NCI-H2107 treated with DMSO at 0.1 percent for 48 hours (cell line): ENCODE measurements around the gene SFXN1.

Experiments
- DNase-seq: peaks from one replicate; lab custom pipeline; 2025; ENCODE audit not compliant: unreplicated experiment; lab: John Stamatoyannopoulos, UW

Gene SFXN1

DNA sequence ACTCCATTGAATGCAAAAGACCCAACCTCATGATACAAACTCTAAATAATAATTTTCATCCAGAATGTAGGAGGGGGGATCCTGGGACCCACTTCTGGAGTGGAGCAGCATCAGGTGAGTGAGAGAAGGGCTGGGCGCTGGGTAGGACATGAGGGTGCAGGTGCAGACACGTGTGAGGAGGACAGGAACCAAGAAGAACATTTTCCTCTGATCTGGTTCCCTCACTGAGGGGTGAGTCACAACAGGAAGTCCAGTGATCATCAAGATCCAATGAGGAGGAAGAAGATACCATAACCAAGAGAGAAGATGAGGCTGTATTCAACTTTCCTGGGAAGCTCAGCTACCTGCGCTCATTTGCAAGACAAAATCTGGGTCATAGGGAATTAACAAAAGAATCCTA is 57.4 kb downstream of the SFXN1 start:
- DNase-seq = no peak

GRCh38 chr5:175538576-175538975 is 60.2 kb downstream of the SFXN1 start:
- no peak for DNase-seq

DNA sequence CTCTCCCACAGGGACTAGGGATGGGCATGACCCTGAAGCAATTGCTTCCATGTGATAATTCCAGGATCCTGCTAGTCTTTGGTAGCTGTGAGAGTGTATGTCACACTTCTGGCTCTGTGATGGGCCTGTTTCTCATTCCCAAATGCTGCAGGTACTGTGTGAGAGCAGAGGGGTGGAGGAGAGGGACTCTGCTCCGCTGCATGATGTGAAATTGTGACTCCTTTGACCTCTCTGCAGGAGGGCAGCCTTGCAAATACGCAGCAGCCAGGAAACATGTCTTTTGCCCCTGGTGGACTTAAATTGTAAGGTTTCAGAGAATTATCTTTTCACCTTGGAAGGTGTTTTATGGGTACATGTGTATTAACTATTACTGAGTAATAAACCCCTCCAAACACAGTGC is 61.6 kb downstream of the SFXN1 start:
- no peak for DNase-seq

GRCh38 chr5:175541264-175541663 is 62.9 kb downstream of the SFXN1 start:
- DNase-seq = no peak

DNA sequence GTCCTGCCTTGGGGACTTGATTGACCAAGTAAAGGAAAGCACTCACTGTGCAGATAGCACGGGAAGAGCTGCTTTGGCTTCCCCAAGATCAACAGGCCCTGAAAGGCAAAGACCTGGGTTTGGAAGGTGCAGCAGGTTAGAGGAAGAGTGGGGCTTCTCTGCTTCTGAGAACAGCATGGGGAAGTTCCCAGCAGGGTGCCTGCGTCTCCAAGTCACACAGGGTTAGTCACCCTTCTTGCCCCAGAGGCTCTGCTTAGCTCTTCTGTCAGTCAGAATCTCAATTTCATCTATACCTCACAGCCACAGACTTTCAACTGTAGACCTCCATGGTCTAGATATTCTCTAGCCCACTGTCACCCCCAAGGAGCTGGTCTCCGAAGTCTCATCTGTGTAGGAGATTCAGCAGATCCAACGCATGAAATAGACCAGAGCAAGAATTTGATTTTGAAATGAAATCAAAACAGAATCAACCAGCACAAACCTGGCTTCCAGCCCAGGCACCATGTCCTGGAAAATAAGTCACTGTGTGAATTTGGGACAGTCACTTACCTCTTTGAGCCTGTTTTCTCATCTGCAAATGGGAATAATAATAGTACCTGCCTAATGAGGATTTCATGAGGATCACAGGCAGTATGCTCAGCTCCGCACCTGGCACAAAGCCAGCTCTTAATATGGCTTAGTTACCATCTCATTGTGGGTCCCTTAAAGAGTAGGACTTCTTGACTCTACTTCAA is 64.0 kb downstream of the SFXN1 start:
- no peak for DNase-seq

GRCh38 chr5:175542966-175543235 is 64.5 kb downstream of the SFXN1 start:
- no peak for DNase-seq

- DNase-seq = no peak
Observed at GRCh38 chr5:175544108-175544511, 65.8 kb downstream of the SFXN1 start.

DNA sequence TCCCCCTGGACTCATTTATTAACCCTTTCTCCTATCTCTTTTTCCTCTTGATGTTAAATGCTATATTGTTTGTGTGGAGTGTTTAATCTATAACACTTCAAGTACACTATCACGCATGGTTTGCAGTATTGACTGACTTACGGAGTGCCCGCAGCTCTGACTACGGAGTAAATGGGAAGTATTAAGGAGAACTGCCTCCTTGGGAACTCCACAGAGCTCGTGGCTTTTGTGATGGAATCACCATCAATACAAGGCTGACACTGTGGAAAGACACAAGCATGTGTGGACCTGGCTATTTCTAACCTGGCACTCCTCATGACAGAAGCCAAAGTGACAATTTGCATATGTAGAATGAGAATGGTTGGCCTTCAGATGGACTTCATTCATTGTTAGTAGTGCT is 66.2 kb downstream of the SFXN1 start:
- DNase-seq = no peak

DNA sequence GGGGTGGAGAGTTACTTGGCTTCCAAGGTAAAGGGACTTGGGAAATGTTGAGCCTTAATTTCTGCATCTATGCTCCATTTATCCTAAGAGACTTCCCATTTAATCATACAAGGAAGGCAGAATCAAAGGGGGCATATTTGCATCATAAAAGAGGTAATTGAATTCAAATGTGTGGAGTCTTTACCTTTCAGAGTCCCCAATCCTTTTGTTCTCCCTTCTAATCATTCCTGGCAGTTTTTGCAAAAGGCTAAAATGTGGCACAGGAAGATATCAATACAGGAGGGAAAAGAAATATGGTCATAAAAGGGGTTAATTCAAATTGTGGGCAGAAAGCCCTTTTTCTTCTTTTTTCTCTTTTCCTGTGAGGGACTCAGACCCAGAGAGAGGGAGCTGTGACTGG is 69.5 kb downstream of the SFXN1 start:
- DNase-seq = no peak

DNA sequence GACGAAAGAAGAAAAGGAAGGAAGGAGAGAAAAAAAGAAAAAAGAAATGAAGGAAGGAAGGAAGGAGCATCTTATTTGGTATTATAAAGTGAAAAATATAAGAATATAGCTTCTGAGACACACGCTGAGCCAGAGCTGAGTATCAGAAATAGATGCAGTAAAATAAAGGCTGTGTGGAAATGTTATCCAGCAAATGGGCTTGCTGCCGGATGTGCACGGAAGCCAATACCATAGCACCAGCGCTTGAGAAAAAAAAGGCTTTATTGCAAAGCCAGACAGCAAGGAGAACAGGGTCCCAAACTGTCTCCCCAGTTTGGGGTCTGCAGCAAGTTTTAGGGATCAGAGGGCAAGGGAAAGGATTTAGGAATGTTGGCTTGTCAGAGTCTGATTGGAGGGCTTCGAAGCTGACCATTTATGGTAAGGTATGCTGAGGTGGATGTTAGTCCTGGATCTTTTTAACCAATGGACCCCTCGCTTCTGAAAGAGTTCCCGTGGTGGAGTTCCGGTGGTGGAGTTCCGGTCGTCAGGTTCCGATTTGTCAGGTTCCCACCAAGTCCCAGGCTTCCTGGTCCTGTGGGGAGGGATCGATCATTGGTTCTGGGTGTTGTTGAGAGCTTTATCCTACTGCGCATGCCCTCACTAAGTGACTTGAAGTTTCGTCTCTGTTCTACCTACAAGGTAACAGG is 70.4 kb downstream of the SFXN1 start:
- DNase-seq = no peak

GRCh38 chr5:175550055-175550805 is 71.9 kb downstream of the SFXN1 start:
- DNase-seq = no peak

DNA sequence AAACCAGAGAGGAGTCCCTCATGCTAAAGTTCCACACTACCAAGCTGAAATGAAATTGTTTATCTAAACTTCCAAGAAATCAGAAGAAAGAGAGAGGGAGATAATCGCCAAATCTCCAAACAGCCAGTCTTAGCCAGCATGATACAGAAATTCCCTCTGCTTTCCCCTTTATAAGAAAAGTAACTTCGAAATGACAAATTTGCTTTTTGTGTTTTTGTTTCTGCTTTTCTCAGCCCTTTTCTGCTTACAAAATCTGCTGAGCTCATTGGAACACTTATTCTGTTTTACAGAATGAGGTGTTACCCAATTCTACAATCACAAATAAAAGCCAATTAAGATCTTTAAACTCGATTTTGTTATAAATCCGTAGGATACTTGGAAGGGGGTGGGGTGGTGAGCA is 72.9 kb downstream of the SFXN1 start:
- no peak for DNase-seq

- DNase-seq = no peak
Observed at GRCh38 chr5:175554296-175554695, 75.9 kb downstream of the SFXN1 start.

DNA sequence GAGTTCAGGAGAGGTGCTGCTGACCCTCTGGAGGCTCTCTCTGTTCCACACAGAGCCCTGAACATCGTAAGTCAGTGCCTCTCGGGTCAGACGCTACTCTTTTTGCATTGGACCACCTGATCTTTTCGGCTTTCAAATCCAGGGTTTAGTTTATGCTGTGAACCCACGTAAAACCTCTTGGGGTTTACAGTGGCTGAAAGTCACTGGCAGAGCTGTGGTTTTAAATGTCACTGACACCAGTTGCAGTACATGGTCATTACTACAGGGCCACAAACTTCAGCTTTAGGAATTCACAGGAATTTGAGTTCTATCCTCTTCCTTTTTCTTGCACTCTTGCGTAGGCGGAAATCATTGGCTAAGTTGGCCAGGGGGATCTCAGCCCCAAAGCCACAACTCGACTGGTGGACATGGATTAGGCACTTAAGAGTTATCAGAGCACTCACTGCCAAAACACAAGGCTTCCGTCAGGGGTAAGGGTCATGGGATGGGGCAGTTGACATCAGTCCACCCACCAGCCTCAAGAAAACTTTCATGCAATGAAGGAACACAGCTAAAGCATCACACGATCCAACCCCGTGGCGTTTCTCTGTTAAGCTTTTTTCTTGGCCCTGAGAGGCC is 76.9 kb downstream of the SFXN1 start:
- DNase-seq = no peak

DNA sequence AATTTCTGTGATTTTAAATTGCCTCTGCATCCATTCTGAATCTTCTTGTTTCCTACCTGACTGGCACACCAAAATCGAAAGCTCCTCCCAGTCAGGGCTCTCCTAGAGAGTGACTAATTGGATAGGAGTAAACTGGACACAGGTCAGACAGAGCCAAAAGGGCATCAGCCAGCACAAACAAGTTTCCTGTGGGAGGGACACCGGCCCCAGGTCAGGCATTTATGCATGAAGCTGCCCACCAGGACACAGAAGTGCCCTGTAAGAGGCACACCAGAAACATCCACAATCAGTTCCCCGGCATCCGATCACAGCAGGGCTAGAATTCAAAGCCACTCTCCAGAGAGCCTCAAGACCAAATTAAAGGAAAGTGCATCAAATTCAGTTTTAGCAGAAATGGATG is 78.4 kb downstream of the SFXN1 start:
- DNase-seq = no peak

GRCh38 chr5:175557778-175558177 is 79.4 kb downstream of the SFXN1 start:
- no peak for DNase-seq

DNA sequence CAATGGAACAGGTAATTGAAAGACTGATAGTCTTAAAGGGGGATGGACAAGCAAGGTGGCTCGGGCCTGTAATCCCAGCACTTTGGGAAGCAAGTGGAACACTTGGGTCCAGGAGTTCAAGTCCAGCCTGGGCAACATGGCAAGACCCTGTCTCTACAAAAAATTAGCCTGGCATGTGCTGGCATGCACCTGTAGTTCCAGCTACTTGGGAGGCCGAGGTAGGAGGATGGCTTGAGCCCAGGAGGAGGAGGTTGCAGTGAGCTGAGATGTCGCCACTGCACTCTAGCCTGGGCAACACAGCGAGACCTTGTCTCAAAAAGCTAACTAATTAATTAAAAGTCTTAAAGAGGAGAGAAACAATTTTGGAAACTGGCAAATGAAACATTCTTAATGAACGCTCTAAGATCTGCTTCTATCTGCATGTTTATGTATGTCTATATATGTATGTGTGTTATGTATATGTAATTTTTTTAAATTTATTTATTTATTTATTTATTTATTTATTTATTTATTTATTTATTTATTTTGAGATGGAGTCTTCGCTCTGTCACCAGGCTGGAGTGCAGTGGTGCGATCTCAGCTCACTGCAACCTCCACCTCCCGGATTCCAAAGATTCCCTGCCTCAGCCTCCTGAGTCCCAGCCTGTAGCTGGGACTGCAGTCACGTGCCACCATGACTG is 80.6 kb downstream of the SFXN1 start:
- DNase-seq = no peak

- DNase-seq = no peak
Observed at GRCh38 chr5:175560011-175560410, 81.7 kb downstream of the SFXN1 start.

- no peak for DNase-seq
Observed at GRCh38 chr5:175561085-175561484, 82.7 kb downstream of the SFXN1 start.

DNA sequence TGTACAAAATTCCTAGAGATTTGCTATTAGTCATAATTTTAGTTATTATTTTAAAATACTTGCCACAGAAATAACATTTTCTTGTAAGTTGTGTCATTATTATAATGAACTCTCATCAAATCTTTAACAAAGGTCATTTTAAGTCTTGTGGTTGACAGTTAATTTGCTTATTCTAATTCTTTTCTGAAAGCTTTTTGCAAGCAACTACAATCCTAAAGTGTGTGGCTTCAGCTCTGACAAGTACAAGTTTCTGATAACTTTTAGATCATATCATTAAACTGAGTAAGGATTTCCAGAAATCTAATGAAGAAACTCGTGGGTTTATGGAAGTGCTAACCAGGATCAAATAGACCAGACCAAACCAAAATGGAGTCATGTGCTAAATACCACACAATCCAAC is 86.4 kb downstream of the SFXN1 start:
- no peak for DNase-seq

GRCh38 chr5:175566697-175567096 is 88.3 kb downstream of the SFXN1 start:
- DNase-seq = no peak
